Uterus (tissue), 4 donors: Measurements from ENCODE around the gene INPP4A. TPM values are rescaled to one million over a fixed set of nuclear protein-coding genes. Genes with fewer than 3 reads are reported as not detected.

Source experiments
- DNase-seq, 2 donors: peaks; one replicate each; pipeline ENCODE4 v3.0.0-alpha.2; 2019 to 2020
- H3K27ac ChIP-seq, 2 donors: fragments of 200-600 bp; sonication (generic); 1 replicate in 1 of 2; 2 replicates in 1 of 2; pipeline ENCODE4 v1.5.1; 2016 to 2018
- H3K27me3 ChIP-seq, 2 donors: fragments of 200-600 bp; sonication (generic); one replicate each; pipeline ENCODE4 v1.5.1; 2018 to 2019; ENCODE audit warnings: control low read depth in 1 of 2
- H3K36me3 ChIP-seq, 2 donors: fragments of 200-600 bp; sonication (generic); one replicate each; pipeline ENCODE4 v1.5.1; 2019; ENCODE audit warnings: control low read depth in 1 of 2
- H3K4me1 ChIP-seq, 2 donors: fragments of 200-600 bp; sonication (generic); one replicate each; pipeline ENCODE4 v1.5.1; 2018 to 2019; ENCODE audit warnings: control low read depth in 1 of 2
- H3K4me3 ChIP-seq, 2 donors: fragments of 200-600 bp; sonication (generic); 1 replicate in 1 of 2; 2 replicates in 1 of 2; pipeline ENCODE4 v1.5.1; 2018 to 2019; ENCODE audit warnings: mild to moderate bottlenecking in 1 of 2
- H3K9me3 ChIP-seq, 2 donors: fragments of 200-600 bp; sonication (generic); one replicate each; pipeline ENCODE4 v1.5.1; 2019; ENCODE audit warnings: control low read depth in 1 of 2
- CTCF ChIP-seq, 4 experiments: fragments of 200-600 bp in 2 of 4; fragments of 450-650 bp in 2 of 4; sonication (generic) in 2 of 4; IDR thresholded peaks; one replicate each; pipeline ENCODE4 v1.5.1; 2016 to 2019; ENCODE audit warnings: antibody characterized with exemption in 4 of 4, mild to moderate bottlenecking in 2 of 4, moderate library complexity in 1 of 4
- POLR2A ChIP-seq, 2 donors: fragments of 450-650 bp; IDR thresholded peaks; one replicate each; pipeline ENCODE4 v1.6.1; 2016; ENCODE audit warnings: antibody characterized with exemption in 2 of 2, mild to moderate bottlenecking in 1 of 2, moderate library complexity in 1 of 2
- intact Hi-C: fragments of 100-400 bp; cut with DNase I; formaldehyde crosslinking; loops from one replicate; pipeline ENCODE4 v1.15.1; 2023; ENCODE audit warnings: low total_unique reads
- total RNA-seq, 4 donors: library from RNA; depleted of rRNA in 3 of 4; stranded (reverse); fragments of >200 nt in 3 of 4; gene quantifications; one replicate each; pipeline versions ENCODE4 v1.1.0 to v1.2.4, GENCODE V29; 2014 to 2023
- donor health status: DM: yes; HTN: yes; CAD: no.

Gene INPP4A
- total RNA-seq, 4 donors from 2014 or later, result 8.7 to 40.2 (median 35.2) TPM

DNA sequence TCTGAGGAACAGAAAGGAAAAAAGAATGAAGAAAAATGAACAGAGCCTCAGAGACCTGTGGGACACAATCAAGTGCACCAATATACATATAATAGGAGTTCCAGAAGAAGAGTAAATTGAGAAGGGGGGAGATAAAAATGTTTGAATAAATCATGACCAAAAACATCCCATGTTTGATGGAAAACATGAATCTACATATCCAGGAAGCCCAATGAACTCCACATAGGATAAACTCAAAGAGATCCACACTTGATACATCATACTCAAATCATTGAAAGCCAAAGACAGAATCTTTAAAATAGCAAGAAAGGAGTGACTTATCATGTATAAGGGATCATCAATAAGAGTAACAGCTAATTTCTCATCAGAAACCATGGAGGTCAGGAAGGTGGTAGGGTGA is 83.7 kb downstream of the INPP4A start:
- TF ChIP-seq CTCF (IDR thresholded peaks at IDR 0.05) (no peak), POLR2A (IDR thresholded peaks at IDR 0.05) (no peak)
- H3K4me1 ChIP-seq, result no peaks in the 10 kb centered on the region
- H3K36me3 ChIP-seq, result no peaks in the 10 kb centered on the region
- peaks cover 0 to 4% of the 10 kb centered on the region in 2 donors for H3K9me3 ChIP-seq
- H3K27me3 ChIP-seq, result no peaks in the 10 kb centered on the region
- DNase-seq, result no peak
- H3K4me3 ChIP-seq, result no peak overlapping the region
- H3K27ac ChIP-seq, result no peak overlapping the region
- intact Hi-C loops, result no loop called here

DNA sequence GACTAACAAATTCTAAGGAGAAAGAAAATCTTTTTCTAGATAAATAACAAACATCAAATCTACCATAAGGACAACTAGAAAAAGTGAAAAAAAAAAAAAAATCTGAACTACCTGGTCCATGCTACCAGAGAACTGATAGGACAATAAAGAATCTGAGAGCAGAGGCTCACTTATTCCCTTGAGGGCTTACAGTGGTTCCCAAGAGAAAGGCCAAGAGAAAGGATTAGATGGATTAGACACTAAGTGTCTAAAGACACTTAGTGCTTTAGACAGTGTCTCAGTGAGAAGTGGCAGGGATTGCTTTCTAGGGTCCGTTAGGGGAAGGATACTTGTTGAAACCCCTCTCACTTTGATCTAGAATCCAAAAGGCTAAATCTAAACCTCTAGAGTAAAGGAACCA is 85.5 kb downstream of the INPP4A start:
- Histone ChIP-seq H3K4me3 (no peak overlapping the region), H3K27ac (no peak overlapping the region), H3K4me1 (no peaks in the 10 kb centered on the region), H3K36me3 (no peaks in the 10 kb centered on the region), H3K9me3 (peaks cover 0 to 4% of the 10 kb centered on the region in 2 donors), H3K27me3 (no peaks in the 10 kb centered on the region)
- no peak for TF ChIP-seq CTCF (IDR thresholded peaks at IDR 0.05)
- no peak for TF ChIP-seq POLR2A (IDR thresholded peaks at IDR 0.05)
- intact Hi-C loops, result no loop called here
- no peak for DNase-seq

- no peak for DNase-seq
- H3K4me3 ChIP-seq, result no peak overlapping the region
- TF ChIP-seq POLR2A (IDR thresholded peaks at IDR 0.05), result no peak
- no peak for TF ChIP-seq CTCF (IDR thresholded peaks at IDR 0.05)
- no peak overlapping the region for H3K27ac ChIP-seq
- no peaks in the 10 kb centered on the region for H3K36me3 ChIP-seq
- intact Hi-C loops, result no loop called here
- H3K9me3 ChIP-seq, result no peaks in the 10 kb centered on the region
- no peaks in the 10 kb centered on the region for H3K4me1 ChIP-seq
- no peaks in the 10 kb centered on the region for H3K27me3 ChIP-seq
These were observed 88.1 kb downstream of the INPP4A start for GRCh38 chr2:98532756-98533155.

- no peak for DNase-seq
- Histone ChIP-seq H3K4me1 (no peaks in the 10 kb centered on the region), H3K4me3 (no peak overlapping the region), H3K27me3 (no peaks in the 10 kb centered on the region), H3K36me3 (no peaks in the 10 kb centered on the region), H3K27ac (no peak overlapping the region), H3K9me3 (no peaks in the 10 kb centered on the region)
- intact Hi-C loops, result no loop called here
- no peak for TF ChIP-seq POLR2A (IDR thresholded peaks at IDR 0.05)
- no peak for TF ChIP-seq CTCF (IDR thresholded peaks at IDR 0.05)
These were observed 88.9 kb downstream of the INPP4A start for GRCh38 chr2:98533547-98533946.

GRCh38 chr2:98534761-98535160 is 90.1 kb downstream of the INPP4A start:
- no peaks in the 10 kb centered on the region for H3K36me3 ChIP-seq
- no peaks in the 10 kb centered on the region for H3K4me1 ChIP-seq
- no peak for DNase-seq
- H3K27ac ChIP-seq, result no peak overlapping the region
- intact Hi-C loops, result no loop called here
- H3K4me3 ChIP-seq, result no peak overlapping the region
- TF ChIP-seq CTCF (IDR thresholded peaks at IDR 0.05) (no peak), POLR2A (IDR thresholded peaks at IDR 0.05) (no peak)
- H3K27me3 ChIP-seq, result no peaks in the 10 kb centered on the region
- no peaks in the 10 kb centered on the region for H3K9me3 ChIP-seq
